ENCODE results near the gene ANXA4. TPM values are rescaled to one million over a fixed set of nuclear protein-coding genes. Genes with fewer than 3 reads are reported as not detected.
A peak's percentile ranks its signal among the peaks of the same experiment; 100 is the strongest.

ANXA4 gene
- total RNA-seq, 1 experiment from 2014 or later, result 51.1 TPM

GRCh38 chr2:69833752-69834151, 91.8 kb downstream of the ANXA4 start:
- Histone ChIP-seq H3K4me1 (ENCODE audit: insufficient read depth, low read length) (peaks cover 24% of the 10 kb centered on the region), H3K27ac (ENCODE audit: low read length) (no peak overlapping the region), H3K27me3 (ENCODE audit: low read length) (no peaks in the 10 kb centered on the region), H3K4me2 (ENCODE audit: low read length) (peak overlapping the region; percentile 26), H3K4me3 (ENCODE audit: low read length) (no peak overlapping the region), H3K9me3 (ENCODE audit: low read length) (no peaks in the 10 kb centered on the region), H3K9ac (ENCODE audit: low read length) (no peak overlapping the region), H2AFZ (ENCODE audit: low read length) (no peak overlapping the region), H3K36me3 (ENCODE audit: low read depth, low read length) (no peaks in the 10 kb centered on the region), H4K20me1 (ENCODE audit: low read length) (no peaks in the 10 kb centered on the region), H3K79me2 (ENCODE audit: low read length) (peaks cover 78% of the 10 kb centered on the region), H3F3A (ENCODE audit: low read length, unreplicated experiment) (no peaks in the 10 kb centered on the region), H3K9me2 (replicated peaks; ENCODE audit: low read length) (no peaks in the 10 kb centered on the region)
- TF ChIP-seq EZH2 (IDR thresholded peaks at IDR 0.05; ENCODE audit: low read length, unreplicated experiment) (no peak), CTCF (conservative IDR thresholded peaks at IDR 0.05; ENCODE audit: low read depth, low read length) (no peak), EZH2phosphoT487 (IDR thresholded peaks at IDR 0.05; ENCODE audit: borderline replicate concordance, low read length) (no peak)
- POLR2A ChIA-PET (ENCODE audit: unreplicated experiment), result no interaction called here
- BruUV-seq (replicated peaks), result no TSS peak
- ATAC-seq, result no peak
- CTCF ChIA-PET, result no interaction called here
- intact Hi-C loops (cut with micrococcal nuclease), result no loop called here
- DNase-seq, result no peak

GRCh38 chr2:69835666-69836065, 93.7 kb downstream of the ANXA4 start:
- TF ChIP-seq CTCF (conservative IDR thresholded peaks at IDR 0.05; ENCODE audit: low read depth, low read length) (no peak), EZH2phosphoT487 (IDR thresholded peaks at IDR 0.05; ENCODE audit: borderline replicate concordance, low read length) (no peak), EZH2 (IDR thresholded peaks at IDR 0.05; ENCODE audit: low read length, unreplicated experiment) (no peak)
- no peak for DNase-seq
- Histone ChIP-seq H2AFZ (ENCODE audit: low read length) (no peak overlapping the region), H3K4me3 (ENCODE audit: low read length) (no peak overlapping the region), H3K9me3 (ENCODE audit: low read length) (no peaks in the 10 kb centered on the region), H3K9me2 (replicated peaks; ENCODE audit: low read length) (no peaks in the 10 kb centered on the region), H4K20me1 (ENCODE audit: low read length) (no peaks in the 10 kb centered on the region), H3K27me3 (ENCODE audit: low read length) (no peaks in the 10 kb centered on the region), H3K36me3 (ENCODE audit: low read depth, low read length) (no peaks in the 10 kb centered on the region; the same call in 1 of the 2 replicates), H3K27ac (ENCODE audit: low read length) (no peak overlapping the region), H3K9ac (ENCODE audit: low read length) (no peak overlapping the region), H3K4me2 (ENCODE audit: low read length) (no peak overlapping the region), H3F3A (ENCODE audit: low read length, unreplicated experiment) (no peaks in the 10 kb centered on the region), H3K4me1 (ENCODE audit: insufficient read depth, low read length) (peaks cover 21% of the 10 kb centered on the region), H3K79me2 (ENCODE audit: low read length) (peaks cover 67% of the 10 kb centered on the region)
- ATAC-seq, result no peak
- ChIA-PET CTCF (no interaction called here), POLR2A (ENCODE audit: unreplicated experiment) (no interaction called here)
- no TSS peak for BruUV-seq (replicated peaks)
- intact Hi-C loops (cut with micrococcal nuclease), result no loop called here

GRCh38 chr2:69836316-69836715, 94.4 kb downstream of the ANXA4 start:
- no peak overlapping the region for H3K4me3 ChIP-seq (ENCODE audit: low read length)
- H3K4me2 ChIP-seq (ENCODE audit: low read length), result no peak overlapping the region
- no peak overlapping the region for H2AFZ ChIP-seq (ENCODE audit: low read length)
- no peaks in the 10 kb centered on the region for H3F3A ChIP-seq (ENCODE audit: low read length, unreplicated experiment)
- CTCF ChIA-PET, result no interaction called here
- intact Hi-C loops (cut with micrococcal nuclease), result no loop called here
- no TSS peak for BruUV-seq (replicated peaks)
- DNase-seq (no peak), ATAC-seq (no peak)
- H3K9me2 ChIP-seq (replicated peaks; ENCODE audit: low read length), result no peaks in the 10 kb centered on the region
- no peaks in the 10 kb centered on the region for H4K20me1 ChIP-seq (ENCODE audit: low read length)
- no peaks in the 10 kb centered on the region for H3K9me3 ChIP-seq (ENCODE audit: low read length)
- POLR2A ChIA-PET (ENCODE audit: unreplicated experiment), result interaction anchor here (0.7 kb wide), 1 partner anchor 137 kb away, joined by 3 read pairs; no protein-coding TSS in a partner anchor
- no peaks in the 10 kb centered on the region; the same call in 1 of the 2 replicates for H3K36me3 ChIP-seq (ENCODE audit: low read depth, low read length)
- H3K27ac ChIP-seq (ENCODE audit: low read length), result no peak overlapping the region
- no peak for TF ChIP-seq CTCF (conservative IDR thresholded peaks at IDR 0.05; ENCODE audit: low read depth, low read length)
- no peak for TF ChIP-seq EZH2 (IDR thresholded peaks at IDR 0.05; ENCODE audit: low read length, unreplicated experiment)
- TF ChIP-seq EZH2phosphoT487 (IDR thresholded peaks at IDR 0.05; ENCODE audit: borderline replicate concordance, low read length), result no peak
- no peak overlapping the region for H3K9ac ChIP-seq (ENCODE audit: low read length)
- peaks cover 60% of the 10 kb centered on the region for H3K79me2 ChIP-seq (ENCODE audit: low read length)
- no peaks in the 10 kb centered on the region for H3K27me3 ChIP-seq (ENCODE audit: low read length)
- H3K4me1 ChIP-seq (ENCODE audit: insufficient read depth, low read length), result peaks cover 19% of the 10 kb centered on the region

All from PC-3 (cell line).